ENCODE results near the gene BRIP1. TPM values are rescaled to one million over a fixed set of nuclear protein-coding genes. Genes with fewer than 3 reads are reported as not detected.

Gene BRIP1
- total RNA-seq, 1 experiment from 2014 or later: 20.2 TPM

DNA sequence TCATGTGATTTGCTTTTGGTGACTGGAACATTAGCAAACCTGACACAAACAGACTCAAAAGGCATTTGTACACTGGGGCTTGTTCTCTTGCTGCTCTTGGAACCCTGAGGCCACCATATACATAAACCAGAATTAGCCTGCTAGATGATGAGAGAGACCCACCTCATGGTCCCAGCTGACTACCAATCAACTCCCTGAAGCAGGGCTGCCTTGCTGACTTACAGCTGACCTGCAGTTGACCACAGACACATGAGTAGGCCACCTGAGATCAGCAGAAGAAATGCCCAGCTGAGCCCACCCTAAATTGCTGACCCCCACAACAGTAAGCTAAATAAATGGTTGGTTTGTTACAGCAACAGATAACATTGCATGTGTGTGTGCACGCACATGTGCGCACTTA is 28.7 kb downstream of the BRIP1 start:
- H4K20me1 ChIP-seq (ENCODE audit: control insufficient read depth, insufficient read depth, insufficient read length): no peaks in the 10 kb centered on the region
- Mint-ChIP-seq H3K27ac (no peak overlapping the region), H3K4me3 (no peak overlapping the region)

More for the DNA sequence above, 28.7 kb downstream of the BRIP1 start:
- Histone ChIP-seq H4K91ac (ENCODE audit: insufficient read length, low read depth, low read length) (no peak overlapping the region), H3K79me2 (ENCODE audit: insufficient read depth, low read length) (no peaks in the 10 kb centered on the region), H3K23me2 (ENCODE audit: insufficient read length, low read depth, low read length, poor library complexity, severe bottlenecking) (no peaks in the 10 kb centered on the region), H2BK120ac (ENCODE audit: low read depth, low read length, poor library complexity, severe bottlenecking) (no peak overlapping the region), H3K27me3 (ENCODE audit: insufficient read depth, low read length) (no peaks in the 10 kb centered on the region), H2BK5ac (ENCODE audit: insufficient read length, low read length) (no peak overlapping the region), H4K8ac (replicated peaks; ENCODE audit: insufficient read length, low read depth, low read length) (no peak overlapping the region), H3K27ac (ENCODE audit: insufficient read length, low read depth, low read length) (no peak overlapping the region), H3K4me2 (ENCODE audit: insufficient read depth, insufficient read length, low read length) (no peak overlapping the region), H3K4me1 (ENCODE audit: insufficient read depth, low read length) (no peaks in the 10 kb centered on the region), H3K9ac (ENCODE audit: extremely low read depth, insufficient read length, low read length) (no peak overlapping the region), H2BK12ac (ENCODE audit: insufficient read length, low read depth, low read length) (no peak overlapping the region), H3K56ac (ENCODE audit: insufficient read length, low read depth, low read length) (no peak overlapping the region), H3K14ac (ENCODE audit: insufficient read depth, low read length) (no peak overlapping the region), H3K4ac (ENCODE audit: low read depth, low read length) (no peak overlapping the region), H3T11ph (ENCODE audit: low read length) (no peak overlapping the region), H3K9me3 (ENCODE audit: control insufficient read depth, low read depth, low read length) (no peaks in the 10 kb centered on the region), H2BK15ac (ENCODE audit: low read depth, low read length) (no peak overlapping the region), H2AK5ac (ENCODE audit: insufficient read length, low read length) (no peak overlapping the region), H2AFZ (ENCODE audit: low read length) (no peak overlapping the region), H2BK20ac (ENCODE audit: low read depth, low read length, poor library complexity, severe bottlenecking) (no peak overlapping the region), H3K23ac (ENCODE audit: insufficient read length, low read depth, low read length) (no peak overlapping the region), H3K79me1 (ENCODE audit: insufficient read depth, low read depth, low read length, poor library complexity, severe bottlenecking) (no peaks in the 10 kb centered on the region), H4K5ac (ENCODE audit: insufficient read length, low read depth, low read length) (no peak overlapping the region), H3K18ac (ENCODE audit: insufficient read length, low read depth, low read length) (no peak overlapping the region)
- Mint-ChIP-seq H3K4me1 (peaks cover 0 to 2% of the 10 kb centered on the region in 2 experiments; a peak in 1 of 4 replicates), H3K9me3 (no peaks in the 10 kb centered on the region), H3K36me3 (ENCODE audit: insufficient read depth in 1 of 3, low read depth in 3 of 3) (peaks cover 4 to 16% (median 5%) of the 10 kb centered on the region in 3 experiments; a peak in 6 of 7 replicates), H3K27me3 (ENCODE audit: low read depth) (no peaks in the 10 kb centered on the region)
- TF ChIP-seq, protein P1, sequence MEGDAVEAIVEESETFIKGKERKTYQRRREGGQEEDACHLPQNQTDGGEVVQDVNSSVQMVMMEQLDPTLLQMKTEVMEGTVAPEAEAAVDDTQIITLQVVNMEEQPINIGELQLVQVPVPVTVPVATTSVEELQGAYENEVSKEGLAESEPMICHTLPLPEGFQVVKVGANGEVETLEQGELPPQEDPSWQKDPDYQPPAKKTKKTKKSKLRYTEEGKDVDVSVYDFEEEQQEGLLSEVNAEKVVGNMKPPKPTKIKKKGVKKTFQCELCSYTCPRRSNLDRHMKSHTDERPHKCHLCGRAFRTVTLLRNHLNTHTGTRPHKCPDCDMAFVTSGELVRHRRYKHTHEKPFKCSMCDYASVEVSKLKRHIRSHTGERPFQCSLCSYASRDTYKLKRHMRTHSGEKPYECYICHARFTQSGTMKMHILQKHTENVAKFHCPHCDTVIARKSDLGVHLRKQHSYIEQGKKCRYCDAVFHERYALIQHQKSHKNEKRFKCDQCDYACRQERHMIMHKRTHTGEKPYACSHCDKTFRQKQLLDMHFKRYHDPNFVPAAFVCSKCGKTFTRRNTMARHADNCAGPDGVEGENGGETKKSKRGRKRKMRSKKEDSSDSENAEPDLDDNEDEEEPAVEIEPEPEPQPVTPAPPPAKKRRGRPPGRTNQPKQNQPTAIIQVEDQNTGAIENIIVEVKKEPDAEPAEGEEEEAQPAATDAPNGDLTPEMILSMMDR (conservative IDR thresholded peaks at IDR 0.05): no peak
- DNase-seq: no peak
- no CpG with 5 or more reads among the region's 2 CpGs for WGBS (ENCODE audit: extremely low coverage, insufficient read length, low lambda C conversion rate)
